B cell (primary cell): ENCODE measurements around the gene WNT9A.

Experiments
- CTCF ChIP-seq: fragments of 200-600 bp; IDR thresholded peaks from one replicate; pipeline ENCODE4 v1.8.0; 2022; ENCODE audit warnings: antibody characterized with exemption, mild to moderate bottlenecking
- EZH2 ChIP-seq: IDR thresholded peaks from 2 replicates; pipeline ENCODE4 v1.6.1; 2012; ENCODE audit warnings: borderline replicate concordance, low read depth, mild to moderate bottlenecking, moderate library complexity, low read length; ENCODE audit not compliant: insufficient read depth, poor library complexity, severe bottlenecking

GRCh38 chr1:227915564-227916553 lies 31.9 kb downstream of the WNT9A start:
- TF ChIP-seq CTCF (no peak), EZH2 (no peak)
